Suprapubic skin (tissue), 4 donors: ENCODE results near the gene XYLT1. TPM values are rescaled to one million over a fixed set of nuclear protein-coding genes. Genes with fewer than 3 reads are reported as not detected.

ENCODE experiments used
- DNase-seq, 2 donors: peaks; one replicate each; pipeline ENCODE4 v3.0.0-alpha.2; 2019; ENCODE audit warnings: low spot score in 2 of 2
- H3K27ac ChIP-seq: fragments of 200-600 bp; sonication (generic); one replicate; pipeline ENCODE4 v1.5.1; 2019
- H3K27me3 ChIP-seq: fragments of 200-600 bp; sonication (generic); one replicate; pipeline ENCODE4 v1.5.1; 2019
- H3K36me3 ChIP-seq: fragments of 200-600 bp; sonication (generic); one replicate; pipeline ENCODE4 v1.5.1; 2019
- H3K4me1 ChIP-seq: fragments of 200-600 bp; sonication (generic); one replicate; pipeline ENCODE4 v1.5.1; 2019
- H3K4me3 ChIP-seq: fragments of 200-600 bp; sonication (generic); one replicate; pipeline ENCODE4 v1.5.1; 2019; ENCODE audit warnings: mild to moderate bottlenecking
- H3K9me3 ChIP-seq: fragments of 200-600 bp; sonication (generic); one replicate; pipeline ENCODE4 v1.5.1; 2019
- CTCF ChIP-seq, 2 donors: fragments of 200-600 bp in 1 of 2; fragments of 450-650 bp in 1 of 2; sonication (generic) in 1 of 2; IDR thresholded peaks; one replicate each; pipeline ENCODE4 v1.5.1; 2016 to 2019; ENCODE audit warnings: antibody characterized with exemption in 2 of 2, mild to moderate bottlenecking in 1 of 2, moderate library complexity in 1 of 2
- EP300 ChIP-seq: sonication (generic); formaldehyde crosslinking; IDR thresholded peaks from one replicate; pipeline ENCODE4 v1.6.1; 2017; ENCODE audit warnings: antibody characterized with exemption
- POLR2A ChIP-seq, 2 donors: fragments of 450-650 bp; IDR thresholded peaks; one replicate each; pipeline ENCODE4 v1.6.1; 2017; ENCODE audit warnings: antibody characterized with exemption in 2 of 2, mild to moderate bottlenecking in 2 of 2, moderate library complexity in 2 of 2
- POLR2AphosphoS5 ChIP-seq, 3 donors: sonication (generic); formaldehyde crosslinking; IDR thresholded peaks; one replicate each; pipeline ENCODE4 v1.6.1; 2017; ENCODE audit warnings: antibody characterized with exemption in 3 of 3
- WGBS: methylation state at CpG from one replicate; pipeline ENCODE4 v1.1.5; 2018; 5-methylcytosine and 5-hydroxymethylcytosine counted together
- total RNA-seq, 4 donors: library from RNA; depleted of rRNA; stranded (reverse); fragments of >200 nt; gene quantifications; one replicate each; pipeline ENCODE4 v1.1.0, GENCODE V29; 2016

XYLT1 gene
- total RNA-seq, 4 donors from 2014 or later = 23.5 to 30.6 (median 25.7) TPM

DNA sequence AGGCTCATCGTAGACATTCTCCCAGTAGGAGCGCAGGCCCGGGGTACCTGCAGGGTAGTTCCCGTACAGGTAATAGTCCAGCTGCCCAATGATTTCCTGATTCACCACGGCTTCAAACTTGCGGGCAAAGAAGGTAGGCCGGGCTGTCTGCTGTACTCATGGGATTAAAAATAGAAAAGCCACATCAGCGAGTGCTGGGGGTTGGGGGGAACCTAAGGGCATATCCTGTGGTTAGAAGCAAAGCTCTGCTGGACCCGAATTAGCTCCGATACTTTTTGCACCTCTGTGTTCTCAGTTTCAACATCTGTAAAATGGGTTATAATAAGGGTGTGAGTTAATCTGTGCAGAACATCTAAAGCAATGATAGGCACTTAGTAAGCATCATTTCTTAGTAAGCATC, 336.2 kb downstream of the XYLT1 start:
- Histone ChIP-seq H3K36me3 (peaks cover 50% of the 10 kb centered on the region), H3K4me3 (no peak overlapping the region), H3K4me1 (no peaks in the 10 kb centered on the region), H3K27me3 (no peaks in the 10 kb centered on the region), H3K9me3 (no peaks in the 10 kb centered on the region), H3K27ac (no peak overlapping the region)
- no peak for TF ChIP-seq POLR2A (IDR thresholded peaks at IDR 0.05)
- TF ChIP-seq EP300 = no peak
- no peak for TF ChIP-seq CTCF (IDR thresholded peaks at IDR 0.05)
- TF ChIP-seq POLR2AphosphoS5 (IDR thresholded peaks at IDR 0.05) = no peak
- 91% methylated on average over 10 of the region's 10 CpGs for WGBS
- DNase-seq = no peak

DNA sequence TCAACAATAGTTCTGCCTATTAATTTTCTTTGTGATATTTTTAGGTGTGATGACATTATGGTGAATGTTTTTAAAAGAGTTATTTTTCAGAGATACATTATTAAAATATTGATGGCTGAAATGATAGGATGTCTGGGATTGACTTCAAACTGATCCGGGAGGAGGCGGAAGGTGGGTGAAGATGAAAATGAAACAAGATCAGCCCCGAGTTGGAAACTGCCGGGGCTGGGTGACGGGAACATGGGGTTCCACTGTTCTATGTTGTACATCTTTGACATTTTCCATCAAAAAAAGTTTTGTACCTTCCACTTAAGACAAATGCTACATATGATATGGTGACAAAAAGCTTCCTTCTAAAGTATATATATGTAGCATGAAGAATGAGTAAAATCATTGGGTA, 336.9 kb downstream of the XYLT1 start:
- no peak for DNase-seq
- Histone ChIP-seq H3K27me3 (no peaks in the 10 kb centered on the region), H3K4me3 (no peak overlapping the region), H3K27ac (no peak overlapping the region), H3K36me3 (peaks cover 48% of the 10 kb centered on the region), H3K4me1 (no peaks in the 10 kb centered on the region), H3K9me3 (no peaks in the 10 kb centered on the region)
- TF ChIP-seq POLR2A (IDR thresholded peaks at IDR 0.05) (no peak), EP300 (no peak), CTCF (IDR thresholded peaks at IDR 0.05) (no peak), POLR2AphosphoS5 (IDR thresholded peaks at IDR 0.05) (no peak)
- WGBS = 95% methylated on average over 5 of the region's 5 CpGs

- 88% methylated on average over 6 of the region's 6 CpGs for WGBS
- DNase-seq = no peak
Observed at GRCh38 chr16:17131351-17131750, 339.4 kb downstream of the XYLT1 start.

DNA sequence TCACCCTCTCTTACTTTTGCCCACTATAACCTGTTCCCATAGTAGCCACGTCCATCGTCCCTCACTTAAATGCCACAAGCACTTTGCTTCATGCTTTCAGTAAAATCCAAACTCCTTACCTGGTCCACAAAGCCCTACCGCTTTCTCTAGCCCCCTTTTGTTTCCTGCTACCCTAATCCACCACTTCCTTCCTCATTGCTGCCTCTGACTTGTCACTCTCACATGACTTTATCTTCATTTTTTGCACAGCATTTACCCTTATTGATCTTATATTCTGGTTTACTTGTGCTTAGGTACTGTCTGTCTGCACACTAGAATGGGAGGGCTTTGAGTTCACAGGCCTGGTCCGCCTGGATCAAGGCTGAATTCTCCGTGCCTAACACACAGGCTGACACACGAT, 340.0 kb downstream of the XYLT1 start:
- Histone ChIP-seq H3K4me3 (no peak overlapping the region), H3K27me3 (no peaks in the 10 kb centered on the region), H3K9me3 (no peaks in the 10 kb centered on the region), H3K36me3 (peaks cover 35% of the 10 kb centered on the region), H3K27ac (no peak overlapping the region), H3K4me1 (no peaks in the 10 kb centered on the region)
- TF ChIP-seq POLR2A (IDR thresholded peaks at IDR 0.05) = no peak
- TF ChIP-seq POLR2AphosphoS5 (IDR thresholded peaks at IDR 0.05) = no peak
- TF ChIP-seq CTCF (IDR thresholded peaks at IDR 0.05) = no peak
- no peak for TF ChIP-seq EP300
- WGBS = 95% methylated on average over 6 of the region's 6 CpGs
- no peak for DNase-seq

More at GRCh38 chr16:17131351-17131750, 339.4 kb downstream of the XYLT1 start:
- H3K9me3 ChIP-seq = no peaks in the 10 kb centered on the region
- H3K36me3 ChIP-seq = peaks cover 38% of the 10 kb centered on the region
- TF ChIP-seq CTCF (IDR thresholded peaks at IDR 0.05) = no peak
- no peak for TF ChIP-seq POLR2AphosphoS5 (IDR thresholded peaks at IDR 0.05)
- no peak for TF ChIP-seq POLR2A (IDR thresholded peaks at IDR 0.05)
- no peak for TF ChIP-seq EP300
- H3K4me3 ChIP-seq = no peak overlapping the region
- H3K4me1 ChIP-seq = no peaks in the 10 kb centered on the region
- no peak overlapping the region for H3K27ac ChIP-seq
- H3K27me3 ChIP-seq = no peaks in the 10 kb centered on the region

- no peak for DNase-seq
- no peaks in the 10 kb centered on the region for H3K27me3 ChIP-seq
- 90% methylated on average over 5 of the region's 5 CpGs for whole genome bisulfite sequencing
Observed at GRCh38 chr16:17129971-17130370, 340.8 kb downstream of the XYLT1 start.

More at GRCh38 chr16:17129971-17130370, 340.8 kb downstream of the XYLT1 start:
- Histone ChIP-seq H3K4me1 (no peaks in the 10 kb centered on the region), H3K9me3 (no peaks in the 10 kb centered on the region), H3K27ac (no peak overlapping the region), H3K36me3 (peaks cover 31% of the 10 kb centered on the region), H3K4me3 (no peak overlapping the region)
- no peak for TF ChIP-seq EP300
- no peak for TF ChIP-seq CTCF (IDR thresholded peaks at IDR 0.05)
- TF ChIP-seq POLR2AphosphoS5 (IDR thresholded peaks at IDR 0.05) = no peak
- TF ChIP-seq POLR2A (IDR thresholded peaks at IDR 0.05) = no peak
